HepG2 (cell line): ENCODE results near the gene OR7G2.

ENCODE experiments used
- ATM ChIP-seq: fragments of 450-650 bp; IDR thresholded peaks from 2 replicates; pipeline ENCODE4 v1.7.1; 2017; ENCODE audit warnings: mild to moderate bottlenecking, borderline replicate concordance
- BORCS8-MEF2B ChIP-seq: sonication (generic); formaldehyde crosslinking; IDR thresholded peaks from 2 replicates; pipeline ENCODE4 v1.8.0; 2022; ENCODE audit warnings: mild to moderate bottlenecking, missing genetic modification reagents
- BRCA1 ChIP-seq: sonication (generic); formaldehyde crosslinking; IDR thresholded peaks from 2 replicates; pipeline ENCODE4 v1.4.0; 2020; ENCODE audit warnings: missing genetic modification reagents
- PHF8 ChIP-seq: sonication (generic); formaldehyde crosslinking; IDR thresholded peaks from 2 replicates; pipeline ENCODE4 v1.5.0; 2020; ENCODE audit warnings: missing genetic modification reagents
- ZNF740 ChIP-seq: sonication (generic); formaldehyde crosslinking; IDR thresholded peaks from 2 replicates; pipeline ENCODE4 v1.4.0; 2020; ENCODE audit warnings: missing genetic modification reagents
- ZNF746 ChIP-seq: sonication (generic); formaldehyde crosslinking; IDR thresholded peaks from 2 replicates; pipeline ENCODE4 v1.8.0; 2022; ENCODE audit warnings: mild to moderate bottlenecking, missing genetic modification reagents
- TF ChIP-seq, protein P1 (sequence below): sonication (generic); formaldehyde crosslinking; IDR thresholded peaks from 2 replicates; pipeline ENCODE4 v1.5.0; 2020; ENCODE audit warnings: mild to moderate bottlenecking, missing genetic modification reagents, moderate library complexity

GRCh38 chr19:9144920-9145319, 37.6 kb upstream of the OR7G2 start:
- TF ChIP-seq, protein P1, sequence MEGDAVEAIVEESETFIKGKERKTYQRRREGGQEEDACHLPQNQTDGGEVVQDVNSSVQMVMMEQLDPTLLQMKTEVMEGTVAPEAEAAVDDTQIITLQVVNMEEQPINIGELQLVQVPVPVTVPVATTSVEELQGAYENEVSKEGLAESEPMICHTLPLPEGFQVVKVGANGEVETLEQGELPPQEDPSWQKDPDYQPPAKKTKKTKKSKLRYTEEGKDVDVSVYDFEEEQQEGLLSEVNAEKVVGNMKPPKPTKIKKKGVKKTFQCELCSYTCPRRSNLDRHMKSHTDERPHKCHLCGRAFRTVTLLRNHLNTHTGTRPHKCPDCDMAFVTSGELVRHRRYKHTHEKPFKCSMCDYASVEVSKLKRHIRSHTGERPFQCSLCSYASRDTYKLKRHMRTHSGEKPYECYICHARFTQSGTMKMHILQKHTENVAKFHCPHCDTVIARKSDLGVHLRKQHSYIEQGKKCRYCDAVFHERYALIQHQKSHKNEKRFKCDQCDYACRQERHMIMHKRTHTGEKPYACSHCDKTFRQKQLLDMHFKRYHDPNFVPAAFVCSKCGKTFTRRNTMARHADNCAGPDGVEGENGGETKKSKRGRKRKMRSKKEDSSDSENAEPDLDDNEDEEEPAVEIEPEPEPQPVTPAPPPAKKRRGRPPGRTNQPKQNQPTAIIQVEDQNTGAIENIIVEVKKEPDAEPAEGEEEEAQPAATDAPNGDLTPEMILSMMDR (CRISPR knock-in tag): no peak
- TF ChIP-seq ZNF746 (CRISPR knock-in tag) (no peak), BRCA1 (no peak), BORCS8-MEF2B (CRISPR knock-in tag) (no peak), ATM (no peak), ZNF740 (no peak), PHF8 (CRISPR knock-in tag) (no peak)
